ENCODE data around the gene PTPRF.

GRCh38 chr1:43572538-43572937 is 41.9 kb downstream of the PTPRF start:
- TF ChIP-seq EZH2 (IDR thresholded peaks at IDR 0.05; ENCODE audit: borderline replicate concordance, low read length) (no peak), CTCF (conservative IDR thresholded peaks at IDR 0.05 in 1 of 2, IDR thresholded peaks at IDR 0.05 in 1 of 2; ENCODE audit: extremely low read depth in 1 of 2, insufficient read depth in 1 of 2, low read depth in 1 of 2, low read length in 2 of 2) (no peak)

Measured in mammary epithelial cell (primary cell).